PC-3 (cell line): Measurements from ENCODE around the gene PEX5L.

ENCODE experiments used
- CTCF ChIP-seq: fragments of 300-600 bp; sonication (generic); conservative IDR thresholded peaks from 2 replicates; pipeline ENCODE4 v1.5.1; 2017; ENCODE audit warnings: antibody characterized with exemption, low read depth, mild to moderate bottlenecking, low read length
- EZH2phosphoT487 ChIP-seq: fragments of 300-600 bp; sonication (generic); IDR thresholded peaks from 2 replicates; pipeline ENCODE4 v1.6.1; 2018; ENCODE audit warnings: mild to moderate bottlenecking, antibody characterized with exemption, low read length, borderline replicate concordance

DNA sequence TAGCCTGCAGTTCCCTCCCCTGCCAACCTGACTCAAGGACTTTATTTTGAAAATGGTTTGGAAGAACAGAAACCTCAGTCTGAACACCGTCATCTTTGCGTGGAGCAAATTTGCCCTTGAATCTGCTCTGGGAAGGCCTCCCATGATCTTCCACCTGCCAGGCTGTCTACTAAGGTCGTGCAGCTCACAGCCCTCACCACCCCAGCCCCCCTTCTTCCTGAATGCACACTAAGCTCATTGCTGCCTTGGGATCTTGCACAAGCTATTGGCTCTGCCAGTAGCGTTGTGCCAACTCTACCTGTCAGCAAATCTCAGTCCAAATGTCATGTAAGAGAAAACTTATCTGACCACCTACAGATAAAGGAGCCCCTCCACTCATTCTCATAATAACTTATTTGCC lies 242.4 kb downstream of the PEX5L start:
- TF ChIP-seq CTCF (no peak), EZH2phosphoT487 (no peak)
